ENCODE data around the gene DPYD. TPM values are rescaled to one million over a fixed set of nuclear protein-coding genes. Genes with fewer than 3 reads are reported as not detected.
A peak's percentile ranks its signal among the peaks of the same experiment; 100 is the strongest.
"Not testable (repeated sequence)": the region's sequence is repeated elsewhere in the genome, so short reads cannot be mapped to it uniquely, and the experiment has no call there.

The DPYD gene
- total RNA-seq, 1 donor from 2014 or later: 37.5 TPM

DNA sequence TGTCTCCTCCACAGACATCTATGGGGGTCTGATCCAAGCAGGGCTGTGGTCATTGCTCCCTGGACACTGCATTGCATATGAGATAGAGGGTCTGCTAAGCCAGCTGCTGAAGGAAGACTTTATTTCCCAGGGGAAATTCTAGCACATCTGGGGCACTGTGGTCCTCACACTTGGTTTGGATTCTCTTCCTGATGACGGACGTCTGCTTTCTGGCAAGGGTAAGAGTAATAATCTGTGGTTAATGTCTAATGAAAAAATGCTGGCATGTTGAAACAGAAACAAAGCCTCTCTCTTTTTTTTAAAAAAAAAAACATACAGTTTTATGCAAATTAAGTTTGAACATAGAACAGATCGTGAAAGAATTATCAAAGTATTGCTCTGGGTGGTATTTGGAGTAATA is 553.9 kb downstream of the DPYD start:
- no peak for DNase-seq (ENCODE audit: low read depth)

DNA sequence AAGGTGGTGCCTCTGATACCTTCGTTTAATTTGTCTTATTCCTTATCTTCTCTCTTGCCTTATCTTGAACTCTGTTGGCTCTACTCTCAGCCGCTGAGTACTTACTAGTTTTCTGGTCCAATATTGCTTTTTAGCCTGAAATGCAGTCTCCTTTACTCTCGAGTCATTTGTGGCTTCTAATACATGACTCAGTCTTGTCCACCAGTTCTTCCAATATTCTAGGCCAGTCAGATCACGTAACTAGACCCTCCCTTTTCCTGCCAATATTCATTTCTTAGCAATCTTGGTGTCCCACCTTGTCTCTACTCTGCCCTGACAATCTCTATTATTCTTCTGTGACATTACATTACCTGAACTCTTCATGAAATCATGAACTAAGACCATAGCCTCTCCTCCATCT is 555.8 kb downstream of the DPYD start:
- no peak for DNase-seq (ENCODE audit: low read depth)

- peak; percentile 78 for DNase-seq (ENCODE audit: low read depth)
Observed at GRCh38 chr1:97364086-97364485, 556.7 kb downstream of the DPYD start.

DNA sequence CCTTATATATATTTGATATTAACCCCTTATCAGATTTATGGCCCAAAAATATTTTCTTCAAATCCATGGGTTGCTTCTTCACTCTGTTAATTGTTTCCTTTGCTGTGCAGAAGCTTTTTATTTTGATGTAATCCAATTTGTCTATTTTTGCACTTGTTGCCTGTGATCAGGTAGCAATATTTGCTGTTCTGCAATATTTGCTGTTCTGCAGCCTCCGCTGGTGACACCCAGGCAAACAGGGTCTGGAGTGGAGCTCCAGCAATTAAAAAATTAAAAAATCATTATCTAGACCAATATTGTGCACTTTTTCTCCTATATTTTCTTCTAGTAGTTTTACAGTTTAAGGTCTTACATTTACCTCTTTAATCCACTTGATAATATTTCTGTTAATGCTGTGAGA is 564.5 kb downstream of the DPYD start:
- no peak for DNase-seq (ENCODE audit: low read depth)

- DNase-seq (ENCODE audit: low read depth): no peak
Observed at GRCh38 chr1:97352936-97353382, 567.9 kb downstream of the DPYD start.

GRCh38 chr1:97351846-97352245 is 569.0 kb downstream of the DPYD start:
- DNase-seq (ENCODE audit: low read depth): no peak

- peak; percentile 27 for DNase-seq (ENCODE audit: low read depth)
Observed at GRCh38 chr1:97350662-97351061, 570.2 kb downstream of the DPYD start.

DNA sequence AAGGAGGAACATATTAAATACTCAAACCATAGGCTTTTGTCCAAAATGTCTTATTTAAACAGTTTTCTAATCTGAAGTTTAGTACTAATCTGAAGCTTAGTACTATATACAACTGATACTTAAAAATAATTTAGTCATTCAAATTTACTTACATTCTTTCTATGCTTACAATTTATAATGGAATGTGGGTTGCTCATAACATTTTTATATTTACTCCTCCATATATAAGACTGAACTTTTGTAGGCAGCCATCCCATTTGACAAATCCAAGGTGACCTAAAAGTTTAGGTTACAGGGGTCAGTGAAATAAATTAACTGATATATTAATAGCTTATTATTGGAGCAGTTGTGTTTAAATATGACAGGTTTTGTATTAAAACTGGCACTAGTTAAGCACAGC is 570.6 kb downstream of the DPYD start:
- no peak for DNase-seq (ENCODE audit: low read depth)

DNA sequence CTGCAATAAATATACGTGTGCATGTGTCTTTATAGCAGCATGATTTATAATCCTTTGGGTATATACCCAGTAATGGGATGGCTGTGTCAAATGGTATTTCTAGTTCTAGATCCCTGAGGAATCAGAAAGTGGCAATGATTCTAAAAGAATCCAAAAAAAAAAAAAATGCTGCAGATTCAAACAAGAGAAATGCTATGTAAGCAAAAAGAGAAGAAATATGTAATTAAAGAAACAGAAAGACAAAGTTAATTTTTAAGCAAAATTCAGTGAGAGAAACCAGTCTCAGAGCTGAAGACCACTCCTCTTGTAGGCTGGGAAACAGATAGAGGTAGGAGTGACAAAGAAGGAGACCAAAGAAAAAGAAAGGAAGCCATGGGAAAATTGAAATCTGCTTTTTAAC is 571.0 kb downstream of the DPYD start:
- DNase-seq (ENCODE audit: low read depth): not testable (repeated sequence)

GRCh38 chr1:97348599-97349265 is 572.1 kb downstream of the DPYD start:
- DNase-seq (ENCODE audit: low read depth): peak; percentile 26

DNA sequence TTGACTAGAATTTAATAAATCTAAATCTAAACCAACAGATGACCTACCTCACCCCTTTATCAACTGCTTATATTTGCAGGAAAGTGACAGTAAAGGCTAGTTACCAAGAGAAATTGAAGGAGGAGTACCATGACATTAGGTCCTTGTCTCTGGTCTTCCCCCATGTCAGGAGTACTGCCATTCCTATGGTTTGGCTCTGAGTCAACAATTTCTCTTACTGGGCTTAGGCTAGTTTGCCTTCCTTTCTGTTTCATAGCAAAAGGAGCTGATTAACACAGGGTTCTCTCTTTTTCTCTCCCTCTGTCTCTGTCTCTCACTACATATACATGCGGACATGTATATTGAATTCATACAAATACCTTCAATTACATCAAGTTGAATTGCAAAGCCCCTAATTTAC is 579.9 kb downstream of the DPYD start:
- DNase-seq (ENCODE audit: low read depth): peak; percentile 79

GRCh38 chr1:97338347-97338746 is 582.5 kb downstream of the DPYD start:
- DNase-seq (ENCODE audit: low read depth): no peak

DNA sequence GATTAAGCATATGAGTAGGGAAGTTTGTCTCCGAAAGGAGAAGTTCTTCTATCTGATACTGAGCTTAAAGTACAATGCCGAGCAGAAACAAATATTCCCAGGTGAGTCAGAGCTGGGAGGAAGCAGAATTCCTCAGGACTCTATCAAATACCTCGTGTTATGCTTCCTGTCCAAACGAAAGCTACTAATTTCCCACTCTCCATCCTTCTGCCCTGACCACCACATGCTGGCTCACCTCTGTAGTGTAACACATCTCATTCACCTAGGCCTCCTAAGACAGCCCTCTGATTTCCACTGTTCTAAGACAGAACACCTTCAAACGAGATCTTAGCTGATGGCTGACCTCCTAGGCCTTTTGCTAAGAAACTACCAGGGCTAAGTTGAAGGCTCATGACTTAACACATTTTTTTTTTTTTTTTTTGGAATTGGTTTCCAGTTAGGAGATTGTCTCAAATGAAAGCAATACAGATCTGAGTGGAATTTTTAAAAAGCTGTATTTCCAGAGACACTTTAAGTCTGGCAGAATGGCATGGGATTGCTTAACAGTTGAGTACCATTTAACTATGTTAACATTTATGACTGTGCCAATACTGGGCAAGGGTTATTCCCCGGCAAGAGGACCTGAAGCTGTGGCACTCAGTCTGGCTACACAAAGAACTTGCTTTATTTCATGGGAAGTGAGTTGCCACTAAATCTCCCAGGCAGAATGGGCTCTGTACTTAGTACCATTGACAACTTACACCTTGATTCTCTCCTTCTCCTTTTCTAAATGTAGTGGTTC is 583.4 kb downstream of the DPYD start:
- peak; percentile 41 for DNase-seq (ENCODE audit: low read depth)

GRCh38 chr1:97334454-97334853 is 586.4 kb downstream of the DPYD start:
- peak; percentile 55 for DNase-seq (ENCODE audit: low read depth)

DNA sequence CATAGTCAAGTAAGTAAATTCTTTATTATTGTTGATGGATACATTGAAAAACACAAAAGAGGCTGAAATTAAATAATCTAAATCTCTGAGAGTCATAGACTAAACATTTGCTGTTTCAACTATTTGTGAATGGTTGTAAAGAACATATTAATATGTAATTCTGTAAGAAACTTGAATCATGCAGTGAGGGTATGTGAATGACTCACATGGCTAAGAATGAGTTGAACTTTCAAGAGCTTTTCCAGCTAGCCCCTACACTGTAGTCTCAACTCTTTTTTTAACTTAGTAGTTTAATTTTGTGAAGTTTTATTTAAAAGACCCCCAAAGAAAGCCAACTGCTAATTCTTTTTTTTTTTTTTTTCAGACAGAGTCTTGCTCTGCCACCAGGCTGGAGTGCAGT is 588.1 kb downstream of the DPYD start:
- DNase-seq (ENCODE audit: low read depth): peak; percentile 57

DNA sequence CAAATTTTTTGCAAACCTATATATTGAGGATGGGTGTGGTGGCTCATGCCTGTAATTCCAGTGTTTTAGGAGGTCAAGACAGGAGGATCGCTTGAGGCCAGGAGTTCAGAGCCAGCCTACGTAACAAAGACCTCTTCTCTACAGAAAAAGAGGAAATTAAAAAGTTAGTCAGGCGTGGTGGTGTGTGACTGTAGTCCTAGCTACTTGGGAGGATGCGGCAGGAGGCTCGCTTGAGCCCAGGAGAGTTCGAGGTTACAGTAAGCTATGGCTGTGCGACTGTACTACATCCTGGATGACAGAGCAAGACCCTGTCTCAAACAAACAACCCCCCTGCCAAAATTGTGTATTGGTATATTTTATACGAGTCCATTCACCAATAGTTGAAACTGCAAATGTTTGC is 589.7 kb downstream of the DPYD start:
- DNase-seq (ENCODE audit: low read depth): no peak

- DNase-seq (ENCODE audit: low read depth): no peak
Observed at GRCh38 chr1:97314685-97315084, 606.1 kb downstream of the DPYD start.

GRCh38 chr1:97308131-97308530 is 612.7 kb downstream of the DPYD start:
- no peak for DNase-seq (ENCODE audit: low read depth)

DNA sequence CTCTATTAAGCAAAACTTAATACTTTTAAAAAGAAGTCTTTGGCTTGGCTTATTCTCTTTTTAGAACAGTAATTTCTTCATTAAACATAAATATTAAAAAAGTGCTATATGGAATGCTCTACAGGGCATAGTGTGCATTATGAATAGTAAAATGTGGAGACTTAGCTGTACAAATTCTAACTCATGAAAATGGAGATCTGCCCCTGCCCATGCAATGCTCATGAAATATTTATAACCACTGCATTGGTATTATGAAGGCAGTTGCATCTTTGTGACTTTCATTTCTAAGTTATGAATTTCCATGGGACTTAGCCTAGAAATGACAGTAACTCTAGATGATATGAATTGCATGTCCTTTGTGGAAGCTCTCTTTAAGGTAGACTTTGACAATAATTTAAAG is 613.3 kb downstream of the DPYD start:
- DNase-seq (ENCODE audit: low read depth): no peak

DNA sequence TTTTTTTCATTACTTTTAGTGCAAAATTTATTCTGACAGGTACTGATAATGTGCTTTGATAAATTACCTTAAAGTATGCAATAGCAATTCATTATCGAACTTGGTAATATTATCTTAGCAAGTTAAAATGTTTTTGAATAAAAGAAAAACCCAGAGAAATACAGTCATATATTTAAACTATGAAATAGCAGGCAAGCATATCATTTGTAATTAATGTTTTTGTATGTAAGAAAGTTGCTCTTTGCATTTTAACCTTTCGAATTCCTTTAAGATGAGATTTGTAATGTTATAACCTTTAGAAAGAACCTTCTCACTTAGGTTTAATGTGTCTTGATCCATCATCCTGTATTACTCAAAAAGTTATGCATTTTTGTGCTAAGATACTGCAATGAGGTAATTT is 613.7 kb downstream of the DPYD start:
- no peak for DNase-seq (ENCODE audit: low read depth)

DNA sequence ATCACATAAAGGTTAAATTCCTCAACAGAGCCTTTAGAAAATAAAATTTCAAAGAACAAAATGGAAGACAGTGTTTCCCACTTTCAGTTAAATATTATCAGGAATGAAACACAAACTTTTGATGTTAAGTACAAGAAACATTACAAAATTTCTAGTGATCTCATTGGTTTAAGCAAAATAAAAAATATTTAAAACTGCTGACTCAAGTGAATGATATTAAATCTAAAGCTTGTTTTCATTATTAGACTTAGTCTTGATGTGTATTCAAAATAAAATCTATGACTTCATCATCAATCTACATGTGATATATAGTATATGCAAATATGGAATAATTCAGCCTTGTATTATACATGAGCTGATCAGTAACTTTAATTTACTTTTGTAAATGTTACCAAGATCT is 614.3 kb downstream of the DPYD start:
- no peak for DNase-seq (ENCODE audit: low read depth)

DNA sequence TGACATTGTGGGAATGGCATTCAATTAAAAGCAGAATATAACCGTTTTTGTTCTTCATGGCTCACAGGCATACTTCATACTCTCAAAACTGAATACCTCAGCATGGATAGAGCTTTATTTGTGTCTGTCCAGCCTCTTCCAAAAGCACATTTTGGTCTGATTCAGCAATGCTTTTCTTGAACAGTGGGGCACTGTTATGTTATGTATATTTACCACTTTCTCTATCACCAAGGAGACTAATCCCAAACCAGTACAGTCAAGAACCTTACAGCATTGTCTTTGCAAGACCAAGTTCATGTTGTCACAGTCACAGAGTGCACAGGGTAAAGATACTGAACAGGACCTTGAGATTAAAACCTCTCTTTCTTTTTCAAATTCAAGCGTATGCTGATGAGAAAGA is 616.5 kb downstream of the DPYD start:
- peak; percentile 16 for DNase-seq (ENCODE audit: low read depth)

GRCh38 chr1:97298966-97299365 is 621.9 kb downstream of the DPYD start:
- DNase-seq (ENCODE audit: low read depth): no peak

Measured in renal cortical epithelial cell (primary cell).